B cell (primary cell): Measurements from ENCODE around the gene NFASC. TPM values are rescaled to one million over a fixed set of nuclear protein-coding genes. Genes with fewer than 3 reads are reported as not detected.

ENCODE experiments used
- ATAC-seq: fragments of 200-7000 bp; cut with Tn5 transposase; one replicate; pipeline ENCODE4 v1.10.0; 2021; ENCODE audit warnings: low read depth, mild to moderate bottlenecking, moderate number of reproducible peaks, moderate library complexity
- CTCF ChIA-PET: fragments of 350-600 bp; sonication (Branson Sonifier 250); formaldehyde crosslinking; loops from one replicate; lab custom pipeline; 2021; ENCODE audit warnings: antibody characterized with exemption, inconsistent platforms; lab: Charles Lee
- POLR2A ChIA-PET: fragments of 350-600 bp; sonication (Branson Sonifier 250); formaldehyde crosslinking; loops from one replicate; lab custom pipeline; 2021; ENCODE audit warnings: antibody characterized with exemption; lab: Charles Lee
- DNase-seq: peaks from one replicate; pipeline ENCODE4 v3.0.0; 2013
- H2AFZ ChIP-seq: 2 replicates; pipeline ENCODE4 v1.6.1; 2012; ENCODE audit warnings: mild to moderate bottlenecking, low read depth, low read length; ENCODE audit not compliant: insufficient read depth, poor library complexity, severe bottlenecking
- H3K27ac ChIP-seq, 2 donors: 1 replicate in 1 of 2; 2 replicates in 1 of 2; pipeline ENCODE4 v1.5.1; 2012 to 2013; ENCODE audit warnings: low read length in 2 of 2, mild to moderate bottlenecking in 2 of 2, moderate library complexity in 1 of 2
- H3K27me3 ChIP-seq, 4 experiments: fragments of 200-600 bp in 1 of 4; sonication (generic) in 1 of 4; replicated peaks in 1 of 4; 1 replicate in 2 of 4; 2 replicates in 2 of 4; pipeline versions ENCODE4 v1.6.1 to v1.7.0; 2013 to 2016; ENCODE audit warnings: low read length in 3 of 4, mild to moderate bottlenecking in 2 of 4, mixed read lengths in 1 of 4, moderate library complexity in 1 of 4; ENCODE audit not compliant: insufficient read depth in 4 of 4, control insufficient read depth in 3 of 4; ENCODE audit errors: control extremely low read depth in 1 of 4
- H3K36me3 ChIP-seq, 2 experiments: replicated peaks in 1 of 2; 1 replicate in 1 of 2; 2 replicates in 1 of 2; pipeline versions ENCODE4 v1.6.1 to v1.7.1; 2013; ENCODE audit warnings: low read length in 1 of 2; ENCODE audit not compliant: insufficient read depth in 2 of 2, control insufficient read depth in 1 of 2; ENCODE audit errors: control extremely low read depth in 1 of 2, extremely low read depth in 1 of 2
- H3K4me1 ChIP-seq, 2 donors: fragments of 200-600 bp in 1 of 2; sonication (generic) in 1 of 2; 1 replicate in 1 of 2; 2 replicates in 1 of 2; pipeline versions ENCODE4 v1.5.1 to v1.6.1; 2013 to 2017; ENCODE audit warnings: low read length in 2 of 2; ENCODE audit not compliant: control insufficient read depth in 2 of 2, insufficient read depth in 2 of 2
- H3K4me2 ChIP-seq: replicated peaks from 2 replicates; pipeline ENCODE3; 2012; ENCODE audit warnings: mild to moderate bottlenecking, low read depth, low read length; ENCODE audit not compliant: poor library complexity, severe bottlenecking
- H3K4me3 ChIP-seq, 5 experiments: fragments of 200-600 bp in 1 of 5; sonication (generic) in 1 of 5; 1 replicate in 3 of 5; 2 replicates in 2 of 5; pipeline versions ENCODE4 v1.5.1 to v1.7.0; 2011 to 2016; ENCODE audit warnings: low read length in 4 of 5, mild to moderate bottlenecking in 4 of 5, low read depth in 2 of 5, control low read depth in 1 of 5, moderate library complexity in 1 of 5; ENCODE audit not compliant: insufficient read depth in 1 of 5; ENCODE audit errors: control extremely low read depth in 1 of 5, extremely low read depth in 1 of 5
- H3K79me2 ChIP-seq: fragments of 200-600 bp; sonication (generic); one replicate; pipeline ENCODE4 v1.6.0; 2016; ENCODE audit warnings: low read length; ENCODE audit not compliant: control insufficient read depth, insufficient read depth
- H3K9ac ChIP-seq: fragments of 200-600 bp; sonication (generic); 2 replicates; pipeline ENCODE4 v1.6.1; 2017; ENCODE audit warnings: mild to moderate bottlenecking, low read length, moderate library complexity
- H3K9me3 ChIP-seq, 3 donors: one replicate each; pipeline versions ENCODE4 v1.6.1 to v1.7.1; 2013; ENCODE audit warnings: low read length in 2 of 3; ENCODE audit not compliant: control insufficient read depth in 2 of 3, insufficient read depth in 1 of 3; ENCODE audit errors: control extremely low read depth in 1 of 3
- H4K20me1 ChIP-seq: 2 replicates; pipeline ENCODE4 v1.6.0; 2012; ENCODE audit warnings: mild to moderate bottlenecking, low read length; ENCODE audit not compliant: insufficient read depth, control insufficient read depth, poor library complexity, severe bottlenecking
- H3K27ac Mint-ChIP-seq: one replicate; pipeline ENCODE4 v1.8.0; 2021; ENCODE audit warnings: mixed read lengths
- H3K27me3 Mint-ChIP-seq: one replicate; pipeline ENCODE4 v1.8.0; 2021; ENCODE audit warnings: mixed read lengths
- H3K4me1 Mint-ChIP-seq: one replicate; pipeline ENCODE4 v1.8.0; 2021; ENCODE audit warnings: mixed read lengths
- H3K4me3 Mint-ChIP-seq: one replicate; pipeline ENCODE4 v1.8.0; 2021; ENCODE audit warnings: mixed read lengths
- H3K9me3 Mint-ChIP-seq: one replicate; pipeline ENCODE4 v1.8.0; 2022; ENCODE audit warnings: mixed read lengths; ENCODE audit not compliant: insufficient read depth
- CTCF ChIP-seq: fragments of 200-600 bp; IDR thresholded peaks from one replicate; pipeline ENCODE4 v1.8.0; 2022; ENCODE audit warnings: antibody characterized with exemption, mild to moderate bottlenecking
- EZH2 ChIP-seq: IDR thresholded peaks from 2 replicates; pipeline ENCODE4 v1.6.1; 2012; ENCODE audit warnings: borderline replicate concordance, low read depth, mild to moderate bottlenecking, moderate library complexity, low read length; ENCODE audit not compliant: insufficient read depth, poor library complexity, severe bottlenecking
- WGBS: methylation state at CpG from one replicate; pipeline ENCODE4 v1.1.5; 2013; ENCODE audit warnings: missing lambda C conversion rate; ENCODE audit not compliant: insufficient coverage; 5-methylcytosine and 5-hydroxymethylcytosine counted together
- intact Hi-C: fragments of 100-400 bp; cut with micrococcal nuclease; formaldehyde crosslinking; loops from one replicate; pipeline ENCODE4 v1.10.0; 2022
- polyA plus RNA-seq: library from polyadenylated mRNA; depleted of rRNA; stranded (reverse); fragments of >200 nt; gene quantifications from 2 replicates; pipeline ENCODE4 v1.2.3, GENCODE V29; 2012
- total RNA-seq, 2 donors: library from RNA; stranded (reverse); fragments of 120-200 nt in 1 of 2; gene quantifications; 1 replicate in 1 of 2; 2 replicates in 1 of 2; pipeline versions ENCODE4 v1.2.3 to v1.2.4, GENCODE V29; 2013 to 2022

Gene NFASC
- total and polyA plus RNA-seq, 2 donors (not counting 1 experiment from before 2014, with no cell fraction given), result 0.06 to 0.39 TPM

GRCh38 chr1:204848579-204848978 lies 22.1 kb upstream of the NFASC start:
- ChIA-PET POLR2A (no interaction called here), CTCF (no interaction called here)
- H3K4me3 ChIP-seq, result no peak overlapping the region
- Mint-ChIP-seq H3K9me3 (no peaks in the 10 kb centered on the region), H3K4me3 (no peak overlapping the region), H3K4me1 (no peaks in the 10 kb centered on the region), H3K27me3 (peaks cover 13% of the 10 kb centered on the region), H3K27ac (no peak overlapping the region)
- no peaks in the 10 kb centered on the region for H3K36me3 ChIP-seq
- no peak overlapping the region for H3K4me2 ChIP-seq
- H4K20me1 ChIP-seq, result no peaks in the 10 kb centered on the region
- no peak overlapping the region for H2AFZ ChIP-seq
- no peaks in the 10 kb centered on the region for H3K4me1 ChIP-seq
- no peak overlapping the region for H3K27ac ChIP-seq
- H3K9me3 ChIP-seq, result no peaks in the 10 kb centered on the region
- DNase-seq, result no peak
- H3K79me2 ChIP-seq, result no peaks in the 10 kb centered on the region
- TF ChIP-seq EZH2 (no peak), CTCF (no peak)
- no peak overlapping the region for H3K9ac ChIP-seq
- H3K27me3 ChIP-seq, result no peaks in the 10 kb centered on the region
- intact Hi-C loops, result no loop called here
- no peak for ATAC-seq
- 83% methylated on average over 1 of the region's 5 CpGs for WGBS

DNA sequence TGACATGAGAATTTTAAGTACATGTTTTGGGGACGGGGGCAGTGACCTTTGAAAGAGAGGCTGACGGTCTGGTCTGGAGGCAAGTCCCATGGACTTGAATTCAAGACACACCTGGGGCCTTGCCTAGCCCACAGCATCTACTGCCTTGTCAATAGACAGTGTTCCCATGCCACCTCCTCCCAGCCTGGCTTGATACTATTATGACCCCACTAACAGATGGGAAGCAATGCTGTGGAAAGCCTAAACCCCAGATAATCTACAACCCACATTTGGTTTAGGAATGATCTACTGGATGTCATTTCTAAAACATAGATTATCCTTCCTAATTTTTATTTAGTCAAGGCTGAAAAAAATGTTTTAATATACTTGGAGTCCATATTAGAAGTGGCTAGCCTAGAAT lies 17.8 kb upstream of the NFASC start:
- no peak for TF ChIP-seq EZH2
- no peak for TF ChIP-seq CTCF
- ATAC-seq (no peak), DNase-seq (no peak)
- H2AFZ ChIP-seq, result no peak overlapping the region
- no peaks in the 10 kb centered on the region for H3K9me3 ChIP-seq
- Mint-ChIP-seq H3K4me1 (no peaks in the 10 kb centered on the region), H3K4me3 (no peak overlapping the region), H3K27me3 (peaks cover 27% of the 10 kb centered on the region), H3K27ac (no peak overlapping the region), H3K9me3 (no peaks in the 10 kb centered on the region)
- CTCF ChIA-PET, result no interaction called here
- H3K27ac ChIP-seq, result no peak overlapping the region
- H3K79me2 ChIP-seq, result no peaks in the 10 kb centered on the region
- H4K20me1 ChIP-seq, result no peaks in the 10 kb centered on the region
- no peaks in the 10 kb centered on the region for H3K36me3 ChIP-seq
- H3K4me2 ChIP-seq, result no peak overlapping the region
- POLR2A ChIA-PET, result no interaction called here
- H3K9ac ChIP-seq, result no peak overlapping the region
- peaks cover 0 to 10% (median 5%) of the 10 kb centered on the region in 4 experiments for H3K27me3 ChIP-seq
- 100% methylated on average over 2 of the region's 2 CpGs for WGBS
- intact Hi-C loops, result no loop called here
- no peak overlapping the region for H3K4me3 ChIP-seq
- H3K4me1 ChIP-seq, result no peaks in the 10 kb centered on the region
